ENCODE results near the gene MSL3B.
A peak's percentile ranks its signal among the peaks of the same experiment; 100 is the strongest.

Gene MSL3B

DNA sequence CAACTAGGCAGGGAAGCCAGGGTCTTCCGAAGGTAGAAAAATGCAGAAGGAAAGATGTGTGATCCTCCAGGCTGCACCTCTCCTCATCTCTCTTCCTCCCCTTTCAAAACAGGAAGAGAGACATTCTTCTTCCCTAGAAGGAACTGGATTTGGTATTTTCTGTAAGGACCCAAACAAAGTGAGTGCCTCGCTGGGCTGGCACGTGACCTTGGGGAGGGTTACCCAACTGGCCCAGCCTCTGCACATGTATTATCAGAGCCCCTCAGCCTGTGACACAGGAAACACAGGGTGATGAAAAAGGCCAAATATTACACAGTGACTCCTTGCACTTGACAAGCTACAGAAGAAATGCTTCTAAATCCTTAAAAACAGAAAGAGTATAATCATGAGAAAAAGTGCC is 16.1 kb downstream of the MSL3B start:
- peak; percentile 70 to 81 (median 76) for DNase-seq

DNA sequence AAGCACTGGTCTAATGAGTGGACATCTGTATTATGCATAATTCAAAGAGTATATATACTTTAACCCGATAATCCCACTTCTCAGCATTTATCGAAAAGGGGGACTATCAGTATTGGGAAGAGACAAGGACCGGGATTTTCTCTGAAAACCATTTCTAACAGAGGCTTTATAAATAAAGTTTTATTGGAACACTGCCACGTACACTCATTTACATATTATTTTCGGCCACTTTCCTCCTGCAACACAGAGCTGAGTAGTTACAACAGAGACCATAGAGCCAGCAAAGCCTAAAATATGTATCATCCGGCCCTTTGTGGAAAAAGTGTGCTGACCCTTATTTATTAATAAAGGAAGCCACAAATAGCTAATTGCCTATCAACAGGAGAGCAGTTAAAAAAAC is 17.0 kb downstream of the MSL3B start:
- no peak for DNase-seq

DNA sequence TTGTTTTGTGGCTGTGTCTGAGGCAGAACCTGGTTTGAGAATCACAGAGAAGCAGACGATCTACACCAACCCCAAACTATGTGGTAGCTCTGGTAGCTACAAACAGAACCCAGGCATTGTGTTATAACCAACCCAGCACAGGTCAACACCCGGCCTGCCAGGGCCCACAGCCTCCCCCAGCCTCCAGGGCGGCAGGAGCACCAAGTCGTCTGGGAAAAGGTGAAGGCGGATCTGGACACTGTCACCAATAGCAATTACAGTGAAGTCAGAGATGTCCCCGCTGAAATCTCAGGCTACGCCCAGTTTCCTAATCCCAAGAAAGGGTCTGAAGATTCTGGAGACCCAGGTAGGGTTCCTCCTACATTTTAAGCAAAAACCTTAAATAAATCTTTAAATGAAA is 17.4 kb downstream of the MSL3B start:
- DNase-seq: no peak

DNA sequence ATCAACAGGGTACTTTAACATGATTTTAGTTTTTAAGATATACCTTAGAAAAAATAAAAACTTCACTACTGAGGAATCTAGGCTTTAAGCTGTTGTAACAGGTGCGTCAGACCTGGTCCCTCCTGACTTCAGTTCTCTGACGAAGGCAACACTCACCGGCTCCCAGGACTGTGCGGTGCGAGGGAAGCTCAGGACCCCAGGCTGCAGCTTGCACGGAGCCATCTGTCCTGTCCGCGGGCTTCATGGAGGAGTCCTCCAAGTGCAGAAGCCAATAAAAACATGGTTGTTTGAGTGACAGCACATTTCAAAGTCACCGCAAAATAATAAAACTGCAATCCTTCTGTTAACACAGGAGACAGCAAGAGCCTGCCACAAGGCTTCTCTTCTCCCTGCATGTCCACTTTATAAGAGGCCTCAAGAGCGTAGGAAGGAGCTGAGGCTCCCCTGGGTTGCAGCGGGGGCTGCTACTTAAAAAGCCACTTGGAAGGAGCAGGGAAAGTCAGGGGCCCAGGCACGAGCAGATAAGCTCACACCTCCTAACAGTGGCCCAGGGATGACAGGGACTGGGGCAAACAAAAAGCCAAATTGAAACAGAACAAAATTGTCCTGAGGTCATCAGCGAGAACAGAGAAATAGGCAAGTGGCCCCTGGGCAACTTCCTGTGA is 18.4 kb downstream of the MSL3B start:
- no peak for DNase-seq

DNA sequence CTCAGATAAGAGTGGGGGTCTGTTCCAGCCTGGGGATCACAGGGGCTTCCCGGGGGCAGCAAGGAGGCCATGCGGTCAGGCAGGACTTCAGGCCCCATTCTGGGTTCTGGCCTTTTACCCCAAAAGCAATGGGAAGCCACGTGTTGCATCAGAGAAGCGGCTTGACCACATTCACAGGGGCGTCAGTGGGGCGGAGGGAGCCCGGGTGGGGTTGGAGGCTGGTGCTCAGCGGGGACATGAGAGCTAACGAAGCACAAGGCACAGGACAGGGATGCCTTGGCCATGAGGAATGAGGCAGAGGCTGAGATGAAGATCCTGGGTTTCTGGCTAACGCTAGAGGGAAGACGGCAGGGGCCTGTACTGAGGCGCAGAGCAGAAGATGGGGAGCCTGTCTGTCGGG is 19.9 kb downstream of the MSL3B start:
- DNase-seq: no peak

DNA sequence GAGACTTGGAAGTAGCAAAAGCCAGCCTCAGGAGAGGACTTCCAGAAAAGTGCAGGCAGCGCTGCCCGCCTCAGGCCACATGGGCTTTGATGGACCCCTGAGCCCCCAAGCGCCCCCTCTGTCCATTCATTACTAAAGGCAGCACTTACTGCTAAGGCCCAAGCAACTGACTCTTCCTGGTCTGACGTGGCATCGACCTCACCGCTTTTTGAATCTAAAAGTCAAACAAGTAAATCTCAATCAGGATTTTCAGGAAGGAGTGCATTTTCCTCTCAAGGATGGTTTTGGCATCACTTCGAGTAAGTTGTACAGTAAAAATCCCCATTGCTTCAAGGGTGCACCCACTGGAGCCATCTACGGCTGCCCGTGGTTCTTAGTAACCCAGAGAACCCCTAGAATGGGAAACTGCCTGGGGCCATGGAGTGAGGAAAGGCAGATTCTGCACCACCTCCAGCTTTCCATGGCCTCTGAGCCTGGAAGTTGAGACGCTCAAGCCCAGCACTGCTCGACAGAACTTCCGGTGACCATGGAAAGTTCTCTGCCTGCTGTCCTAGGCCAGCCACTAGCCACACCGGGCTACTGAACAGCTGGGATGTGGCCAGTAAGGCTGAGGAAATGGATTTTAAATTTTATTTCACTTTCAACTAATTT is 20.8 kb downstream of the MSL3B start:
- no peak for DNase-seq

DNA sequence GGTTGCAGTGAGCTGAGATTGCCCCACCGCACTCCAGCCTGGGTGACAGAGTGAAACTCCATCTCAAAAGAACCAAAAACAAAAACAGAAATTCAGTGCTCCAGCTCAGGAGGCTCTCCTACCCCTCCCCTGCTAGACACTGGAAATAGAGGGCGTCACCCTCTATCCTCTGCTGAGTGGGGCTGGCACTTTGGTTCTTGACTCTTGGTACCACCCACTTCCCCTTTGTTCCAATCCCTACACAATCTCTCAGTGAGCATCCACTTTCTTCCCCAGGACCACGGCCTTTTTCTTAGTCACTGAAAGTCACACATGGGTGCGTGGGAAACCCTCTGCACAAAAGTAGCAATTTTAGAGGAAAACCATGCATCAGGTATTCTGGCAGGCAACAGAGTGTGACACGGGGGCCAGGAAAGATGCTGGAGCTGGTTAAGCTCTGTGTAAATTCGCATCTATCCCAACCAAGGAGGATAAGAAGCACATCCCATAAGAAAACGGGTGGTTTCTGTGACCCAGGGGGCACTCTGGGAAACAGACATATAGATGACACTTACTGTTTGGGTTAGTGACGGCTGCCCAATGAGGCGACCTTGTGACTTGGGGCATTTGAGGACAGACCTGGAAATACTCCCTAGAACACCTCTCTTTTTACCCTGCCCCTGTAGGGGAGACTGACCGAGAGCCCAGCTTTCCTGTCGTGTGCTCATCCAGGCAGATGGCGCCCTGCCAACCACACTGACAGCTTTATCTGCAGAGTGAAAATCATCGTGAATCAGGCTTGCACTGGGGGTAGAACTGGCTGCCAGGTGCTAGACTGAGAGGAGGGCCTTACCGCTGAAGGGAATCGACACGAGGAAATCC is 21.6 kb downstream of the MSL3B start:
- peak in 2 of 4 experiments; percentile 23 to 33 for DNase-seq

DNA sequence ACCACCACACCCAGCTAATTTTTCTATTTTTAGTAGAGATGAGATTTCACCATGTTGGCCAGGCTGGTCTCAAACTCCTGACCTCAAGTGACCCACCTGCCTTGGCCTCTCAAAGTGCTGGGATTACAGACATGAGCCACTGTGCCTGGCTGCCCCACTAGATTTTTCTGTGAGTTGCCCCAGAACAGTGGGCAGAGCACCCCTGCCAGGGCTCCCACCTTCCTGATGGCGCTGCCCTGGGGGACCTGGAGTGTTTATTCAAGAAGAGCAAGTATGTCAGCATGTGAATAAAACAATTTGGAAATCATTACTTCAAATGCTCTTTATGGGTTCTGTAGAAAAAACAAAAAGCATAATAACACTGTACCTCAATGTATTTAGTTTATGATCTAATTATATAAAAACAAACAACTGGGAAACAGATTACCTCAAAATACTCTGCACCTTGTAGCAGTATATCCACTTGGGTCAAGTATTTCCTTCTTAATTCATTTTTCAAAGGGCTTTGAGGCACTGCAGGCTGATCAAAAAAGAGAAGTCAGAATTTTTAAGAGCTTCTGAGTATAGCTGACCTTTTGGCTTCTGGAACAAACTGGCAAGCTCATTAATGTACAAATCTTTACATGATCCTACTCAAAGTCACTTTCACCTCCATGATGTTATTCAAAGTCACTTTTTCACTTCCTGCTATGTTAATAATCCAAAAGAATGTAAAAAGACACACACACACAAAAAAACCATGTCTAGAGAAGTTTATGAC is 22.7 kb downstream of the MSL3B start:
- DNase-seq: peak; percentile 16 to 63 (median 38)

DNA sequence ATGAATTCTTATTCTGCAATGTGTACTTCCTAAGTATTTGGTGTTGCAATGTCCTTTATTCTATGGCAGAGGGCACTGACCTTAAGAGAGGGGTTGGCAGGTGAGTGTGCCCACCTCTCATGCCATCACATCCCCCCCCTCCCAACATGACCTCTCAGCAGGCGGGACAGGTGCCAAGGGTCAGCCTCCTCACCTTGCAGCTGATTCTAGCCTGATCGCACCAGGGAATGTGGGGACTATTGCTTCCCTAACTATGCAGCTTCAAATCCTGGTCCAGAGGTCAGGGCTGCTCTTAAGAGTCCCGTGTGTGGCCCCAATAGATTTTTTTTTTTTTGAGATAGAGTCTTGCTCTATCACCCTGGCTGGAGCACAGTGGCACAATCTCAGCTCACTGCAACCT is 23.4 kb downstream of the MSL3B start:
- DNase-seq: no peak

DNA sequence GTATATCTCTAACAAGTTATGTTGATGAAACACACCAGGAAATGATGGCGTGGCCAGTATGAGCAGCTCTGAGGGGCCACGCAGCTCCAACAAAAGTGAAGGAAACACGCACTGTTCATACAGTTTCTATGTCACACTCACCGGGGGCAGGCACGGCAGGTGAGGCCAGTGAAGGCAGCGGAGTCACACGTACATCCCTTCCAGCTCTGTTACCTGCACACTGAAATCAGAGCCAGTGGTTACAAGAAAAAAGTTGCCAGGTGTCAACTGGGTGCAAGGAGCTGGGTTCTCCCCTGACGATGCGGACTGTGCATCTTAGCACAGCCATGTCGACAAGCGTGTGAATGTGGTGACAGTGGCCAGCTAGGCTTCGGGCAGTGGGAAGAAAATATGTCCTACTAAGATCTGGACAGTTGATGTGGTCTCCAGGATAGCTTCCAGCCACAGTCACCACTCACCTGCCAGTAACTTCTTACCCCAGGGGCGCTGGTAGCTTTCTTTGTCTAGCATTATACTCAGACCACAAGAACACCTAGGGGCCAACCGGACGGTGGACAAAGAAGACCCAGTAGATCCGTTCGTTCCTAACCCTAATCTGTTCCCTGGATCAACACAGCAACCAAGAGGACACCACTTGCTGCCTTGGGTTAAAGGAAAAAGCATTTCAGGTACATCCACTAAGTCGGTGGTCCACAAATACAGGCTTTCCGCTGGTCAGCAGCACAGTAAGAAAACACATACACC is 23.9 kb downstream of the MSL3B start:
- no peak for DNase-seq

DNA sequence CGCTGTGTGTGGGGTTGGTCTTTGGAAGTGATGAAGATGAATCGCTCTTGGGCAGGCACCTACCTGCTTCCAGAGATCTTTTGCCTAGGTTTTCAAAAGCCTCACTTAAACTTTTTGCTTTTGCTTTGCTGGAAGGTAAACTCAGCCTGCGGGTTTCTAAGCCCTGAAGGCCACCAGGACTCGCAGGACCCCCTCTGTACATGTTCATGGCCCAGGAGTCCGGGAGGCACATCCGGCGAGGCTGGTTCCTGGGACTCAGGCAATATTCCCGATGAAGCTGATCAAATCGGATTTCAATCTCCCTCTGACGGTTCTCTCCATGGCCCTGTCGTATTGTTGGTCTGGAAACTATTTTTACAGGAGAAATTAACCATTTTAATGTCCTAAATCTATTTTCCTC is 27.0 kb downstream of the MSL3B start:
- DNase-seq: no peak

DNA sequence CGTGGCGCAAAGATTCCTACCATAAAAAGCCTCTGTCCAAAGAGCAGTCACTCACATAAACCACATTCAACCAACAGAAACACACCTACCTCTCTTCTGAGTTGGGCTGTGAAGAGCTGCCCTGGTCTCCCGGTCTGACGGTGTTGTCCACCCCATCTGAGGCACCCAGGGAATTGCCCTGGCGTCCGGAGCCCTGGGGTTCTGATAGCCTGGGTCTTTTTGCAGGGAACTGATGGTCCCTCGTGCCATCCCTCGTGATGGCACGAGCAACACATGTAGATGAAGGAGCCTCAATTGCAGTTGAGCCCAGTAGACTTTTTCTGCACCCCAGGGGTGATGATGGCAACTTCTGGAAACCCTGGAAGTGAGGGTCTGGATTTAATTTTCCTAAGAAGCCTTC is 27.7 kb downstream of the MSL3B start:
- no peak for DNase-seq

DNA sequence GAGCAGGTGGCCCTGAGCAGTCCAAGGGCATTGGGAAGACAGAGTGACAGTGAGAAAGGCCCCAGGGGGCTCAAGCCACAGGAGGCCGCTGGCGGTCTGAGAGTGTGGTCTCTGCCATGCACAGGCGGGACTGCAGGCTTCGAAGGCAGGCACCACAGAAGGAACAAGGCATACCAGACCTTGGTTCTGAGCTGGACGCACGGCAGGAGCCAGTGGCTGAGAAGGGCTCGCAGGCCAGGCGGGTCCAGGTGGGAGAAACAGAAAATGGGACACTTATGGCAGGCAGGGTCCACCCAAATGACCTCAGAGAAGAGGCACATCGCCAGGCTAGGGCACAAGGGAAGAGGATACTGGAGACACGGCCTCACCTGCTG is 28.8 kb downstream of the MSL3B start:
- no peak for DNase-seq

DNA sequence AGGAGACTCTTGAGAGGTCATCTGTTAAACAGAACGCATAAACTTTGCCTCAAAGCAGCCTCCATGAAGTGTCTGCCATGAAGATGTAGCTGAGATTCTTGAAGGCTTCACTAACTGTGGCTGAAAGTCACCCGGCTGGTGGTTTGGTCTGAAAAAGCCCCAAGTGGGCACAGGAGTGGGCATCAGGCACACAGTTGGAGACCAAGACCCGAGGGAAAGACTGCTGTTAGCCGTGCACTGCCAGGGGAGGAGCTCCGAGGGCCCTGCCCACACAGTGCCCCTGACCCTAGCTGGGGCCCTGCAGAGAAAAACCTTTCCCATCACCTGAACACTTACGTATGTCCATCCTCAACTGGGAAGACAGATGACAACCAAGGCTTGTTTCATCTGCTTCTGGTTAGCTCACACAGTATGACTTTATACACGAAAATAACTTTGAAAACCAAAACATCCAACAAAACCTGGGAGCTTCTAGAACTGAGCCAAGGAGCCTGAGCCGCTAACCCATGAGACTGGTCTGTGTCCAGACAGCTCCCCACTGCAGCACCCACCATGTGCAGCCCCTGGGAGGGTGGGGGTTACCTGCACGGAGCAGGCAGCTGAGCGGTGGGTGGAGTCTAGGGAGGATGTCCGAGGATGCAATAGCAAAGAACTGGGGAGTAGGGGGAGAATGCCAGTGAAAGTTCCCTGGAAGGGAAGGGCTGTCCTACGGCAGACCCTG is 29.3 kb downstream of the MSL3B start:
- no peak for DNase-seq

DNA sequence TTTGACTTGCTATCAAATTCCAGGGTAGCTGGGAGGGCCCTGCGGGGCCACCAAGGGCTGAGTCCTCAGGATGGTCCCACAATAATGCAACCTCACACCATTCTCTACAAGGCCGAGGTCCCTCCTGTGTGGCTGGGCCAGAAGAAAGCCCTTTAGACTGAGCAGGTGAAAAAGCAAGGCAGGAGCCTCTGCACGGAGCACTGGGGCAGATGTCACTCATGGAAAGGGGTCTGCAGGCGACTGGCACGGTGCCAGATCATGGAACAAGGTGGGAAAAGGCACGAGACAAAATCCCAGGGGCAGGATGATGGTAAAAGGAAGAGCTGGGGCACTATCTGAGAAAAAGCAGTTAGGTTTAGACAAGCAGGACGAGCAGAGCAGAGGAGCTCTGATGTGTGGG is 29.9 kb downstream of the MSL3B start:
- DNase-seq: no peak

DNA sequence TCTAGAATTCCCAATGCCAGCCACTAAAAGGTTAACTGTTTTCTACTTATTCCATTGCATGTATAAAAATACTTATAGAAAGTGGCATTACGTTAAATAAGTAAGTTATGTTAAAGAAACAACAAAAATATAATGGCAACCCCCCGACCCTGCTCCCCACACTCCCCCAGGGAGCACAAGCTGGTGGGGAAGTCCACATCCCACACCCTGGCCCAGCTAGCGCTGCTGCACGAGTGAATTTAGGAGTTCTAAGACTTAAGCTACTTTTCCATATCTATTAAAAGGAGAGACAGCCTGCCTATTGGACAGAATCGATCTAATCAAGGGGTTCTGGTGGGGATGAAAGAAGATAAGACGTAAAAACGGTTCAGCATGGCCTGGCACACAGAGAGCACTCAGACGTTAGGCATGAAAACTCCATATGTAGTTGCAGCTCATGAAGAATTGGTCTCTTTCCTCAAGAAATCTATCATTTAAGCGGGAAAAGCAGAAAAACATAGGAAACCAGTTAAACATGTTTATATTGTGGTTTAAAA is 30.4 kb downstream of the MSL3B start:
- no peak for DNase-seq

DNA sequence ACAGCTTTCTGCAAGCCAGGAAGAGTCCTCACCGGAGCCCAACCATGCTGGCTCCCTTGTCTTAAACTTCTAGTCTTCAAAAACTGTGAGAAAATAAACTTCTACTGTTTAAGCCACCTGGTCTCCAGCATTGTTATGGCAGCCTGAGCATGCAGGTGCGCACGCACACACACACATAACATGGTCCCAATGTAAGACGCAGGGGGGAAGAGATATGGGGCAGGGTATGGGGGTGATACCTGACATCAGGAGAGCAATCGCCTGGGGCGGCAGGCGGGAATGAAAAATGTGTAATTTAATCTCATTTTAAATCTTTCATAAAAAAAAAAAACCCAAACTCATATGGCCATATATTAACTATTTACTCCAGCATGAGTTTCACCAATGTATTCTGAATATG is 31.8 kb downstream of the MSL3B start:
- DNase-seq: no peak

DNA sequence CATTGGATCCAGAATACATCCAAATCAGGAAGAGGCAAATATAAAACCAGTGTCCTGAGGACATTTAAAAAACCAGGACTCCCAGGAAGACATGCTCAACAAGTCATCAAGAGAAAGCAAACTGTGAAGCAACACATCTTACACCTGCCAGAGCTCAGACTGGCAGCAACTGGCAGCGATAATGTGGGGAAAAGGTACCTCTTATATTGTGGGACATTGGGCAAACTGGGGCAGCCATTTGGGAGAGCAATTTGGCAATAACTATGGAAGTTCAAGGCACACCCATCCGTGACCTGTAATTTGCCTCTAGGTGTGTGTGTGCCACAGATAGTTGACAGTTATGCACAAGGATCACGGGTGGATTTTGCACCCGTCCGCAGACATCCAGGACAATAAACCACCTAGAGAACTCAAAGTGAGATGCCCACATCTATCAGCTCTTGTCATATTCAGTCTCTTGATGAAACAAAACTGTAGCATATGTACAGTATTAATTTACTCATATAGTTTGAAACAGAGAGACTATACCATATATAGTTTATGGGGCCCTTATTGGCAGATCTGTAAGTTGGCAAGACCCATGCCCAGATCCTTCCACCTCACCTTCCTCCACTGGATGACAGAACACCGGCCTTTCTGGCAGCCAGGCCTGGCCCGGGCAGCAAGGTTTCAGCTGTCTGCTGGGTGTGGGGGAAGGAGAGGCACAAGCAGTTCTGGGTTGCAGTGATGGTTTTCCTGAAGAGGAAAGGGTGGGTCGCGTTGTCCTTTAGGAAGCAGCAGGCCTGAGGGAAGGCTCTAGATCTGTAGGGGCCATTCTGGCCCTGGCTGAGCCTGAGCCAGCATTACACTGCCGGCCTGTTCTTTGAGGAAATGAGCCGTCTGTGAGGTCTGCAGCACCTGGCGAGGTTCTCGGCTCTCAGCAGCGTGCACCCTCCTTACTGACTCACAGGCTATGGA is 32.7 kb downstream of the MSL3B start:
- DNase-seq: no peak

DNA sequence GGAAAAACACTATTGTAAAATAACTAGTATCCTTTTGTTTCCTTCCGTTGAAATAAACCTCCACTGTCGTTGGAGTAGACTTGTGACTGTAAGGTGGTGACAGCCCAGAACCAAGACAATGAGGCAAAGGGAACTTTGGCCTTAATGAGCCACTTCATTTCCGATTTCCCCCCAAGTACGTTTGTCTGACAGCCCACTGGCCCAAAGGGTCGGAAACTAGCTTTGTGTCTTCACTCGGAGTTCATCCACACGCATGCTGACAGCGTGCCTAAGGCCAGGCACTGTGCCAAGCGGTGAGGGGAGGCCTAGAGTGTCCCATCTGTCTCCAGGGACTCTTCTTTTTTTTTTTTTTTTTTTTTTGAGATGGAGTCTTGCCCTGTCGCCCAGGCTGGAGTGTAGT is 34.8 kb downstream of the MSL3B start:
- DNase-seq: no peak

DNA sequence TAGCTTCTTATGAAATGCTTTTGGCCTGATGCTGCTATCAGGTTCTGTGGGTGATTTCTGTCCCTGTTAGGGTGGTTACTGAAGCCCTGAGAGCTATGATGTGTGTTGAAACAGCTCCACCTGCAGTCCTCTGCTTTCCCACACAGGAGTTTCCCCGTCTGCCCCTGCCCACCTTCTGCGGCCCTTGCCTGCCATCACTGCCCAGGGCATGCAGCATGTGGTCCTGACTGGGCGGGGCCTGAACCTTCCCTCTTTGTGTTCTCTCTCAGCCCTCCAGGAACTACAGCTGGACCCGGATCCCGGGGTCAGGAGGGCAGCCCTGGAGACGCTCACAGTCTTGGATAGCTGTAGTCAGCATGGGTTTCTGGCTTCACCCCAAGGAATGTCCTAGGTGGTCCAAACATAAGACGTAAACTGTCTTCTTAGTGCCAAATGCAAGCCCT is 35.3 kb downstream of the MSL3B start:
- no peak for DNase-seq

All from suppressor macrophage (primary cell).